GM12864 (cell line): Measurements from ENCODE around the gene THTPA.

Experiments used
- DNase-seq: peaks from one replicate; pipeline ENCODE4 v3.0.0-alpha.2; 2011; ENCODE audit warnings: low read depth
- H3K4me3 ChIP-seq: 2 replicates; pipeline ENCODE4 v1.5.1; 2011; ENCODE audit warnings: mild to moderate bottlenecking, low read depth, low read length, control low read depth
- CTCF ChIP-seq: IDR thresholded peaks from 2 replicates; pipeline ENCODE4 v1.5.1; 2011; ENCODE audit warnings: low read depth, mild to moderate bottlenecking, moderate library complexity, low read length, control low read depth, inconsistent platforms; ENCODE audit errors: missing control alignments

THTPA gene

DNA sequence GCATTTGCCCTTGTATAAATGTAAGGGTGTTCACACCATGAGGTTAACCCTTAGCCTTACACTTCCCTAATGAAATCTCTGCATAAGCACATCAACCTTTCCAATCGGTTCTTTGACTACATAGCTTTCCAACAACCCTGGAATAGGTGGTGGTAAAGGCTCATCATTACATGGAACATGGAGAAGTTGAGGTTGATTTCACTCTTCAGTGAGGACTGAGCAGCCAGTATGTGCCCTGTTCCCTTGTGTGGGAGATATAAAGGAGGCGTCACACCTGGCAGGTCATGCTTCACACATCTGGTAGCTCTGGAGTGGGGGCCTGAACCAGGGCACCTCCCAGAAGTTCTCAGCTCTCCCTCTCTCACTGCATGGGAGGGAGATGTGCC lies 44.2 kb downstream of the THTPA start:
- no peak overlapping the region for H3K4me3 ChIP-seq
- TF ChIP-seq CTCF, result no peak
- DNase-seq, result no peak

GRCh38 chr14:23600806-23601205 lies 44.7 kb downstream of the THTPA start:
- no peak for DNase-seq
- H3K4me3 ChIP-seq, result no peak overlapping the region
- TF ChIP-seq CTCF, result no peak

DNA sequence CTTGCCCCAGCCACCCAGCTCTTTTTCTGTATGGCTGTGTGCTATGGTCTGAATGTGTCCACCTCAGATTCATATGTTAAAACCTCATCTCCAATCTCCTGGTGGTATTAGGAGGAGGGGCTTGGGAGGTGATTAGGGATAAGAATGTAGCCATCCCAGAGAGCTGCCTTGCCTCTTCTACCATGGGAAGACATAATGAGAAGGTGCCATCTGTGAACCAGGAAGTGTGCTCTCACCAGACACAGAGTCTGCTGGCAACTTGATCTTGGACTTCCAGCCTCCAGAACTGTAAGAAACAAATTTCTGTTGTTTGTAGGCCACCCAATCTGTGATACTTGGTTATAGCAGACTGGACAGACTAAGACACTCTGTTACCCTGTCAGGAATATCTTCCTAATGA lies 45.4 kb downstream of the THTPA start:
- no peak for DNase-seq
- no peak for TF ChIP-seq CTCF
- no peak overlapping the region for H3K4me3 ChIP-seq

DNA sequence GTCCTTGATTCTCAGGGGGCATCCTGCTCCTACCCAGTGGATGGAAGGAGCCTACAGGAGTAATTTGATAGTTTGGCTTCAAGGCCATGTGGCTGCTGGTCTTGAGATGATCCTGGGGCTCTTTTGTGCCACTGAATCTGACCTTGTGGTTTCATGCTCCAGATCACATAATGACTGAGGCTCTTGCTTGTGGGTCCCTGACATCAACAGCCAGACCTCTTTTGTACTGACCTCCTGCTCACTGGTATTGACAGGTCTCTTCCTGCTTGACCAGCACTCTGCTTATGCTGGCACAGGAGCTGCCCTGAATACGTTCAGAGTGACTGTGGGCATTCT lies 45.7 kb downstream of the THTPA start:
- TF ChIP-seq CTCF, result no peak
- DNase-seq, result no peak
- no peak overlapping the region for H3K4me3 ChIP-seq

GRCh38 chr14:23602181-23603095 lies 46.4 kb downstream of the THTPA start:
- DNase-seq, result no peak
- no peak overlapping the region for H3K4me3 ChIP-seq
- no peak for TF ChIP-seq CTCF

GRCh38 chr14:23603103-23603502 lies 47.0 kb downstream of the THTPA start:
- no peak for DNase-seq
- H3K4me3 ChIP-seq, result no peak overlapping the region
- no peak for TF ChIP-seq CTCF

DNA sequence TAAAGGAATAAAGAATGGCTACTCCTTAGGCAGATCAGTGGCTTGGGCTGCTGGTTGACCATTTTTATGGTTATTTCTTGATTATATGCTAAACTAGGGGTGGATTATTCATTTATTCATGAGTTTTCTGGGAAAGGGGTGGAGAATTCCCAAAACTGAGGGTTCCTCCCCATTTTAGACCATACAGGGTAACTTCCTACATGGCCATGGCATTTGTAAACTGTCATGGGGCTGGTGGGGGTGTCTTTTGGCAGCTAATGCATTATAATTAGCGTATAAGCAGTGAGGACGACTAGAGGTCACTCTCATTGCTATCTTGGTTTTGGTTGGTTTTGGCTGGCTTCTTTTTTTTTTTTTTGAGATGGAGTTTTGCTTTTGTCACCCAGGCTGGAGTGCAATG lies 48.1 kb downstream of the THTPA start:
- DNase-seq, result no peak
- no peak for TF ChIP-seq CTCF
- H3K4me3 ChIP-seq, result no peak overlapping the region
